CD4-positive, alpha-beta T cell (primary cell): ENCODE measurements around the gene SLC29A1. TPM values are rescaled to one million over a fixed set of nuclear protein-coding genes. Genes with fewer than 3 reads are reported as not detected.

Experiments
- ATAC-seq: fragments of 200-7000 bp; cut with Tn5 transposase; one replicate; pipeline ENCODE4 v1.10.0; 2022; ENCODE audit warnings: mild to moderate bottlenecking; ENCODE audit not compliant: poor library complexity
- CTCF ChIA-PET: fragments of 350-600 bp; sonication (Branson Sonifier 250); formaldehyde crosslinking; loops from one replicate; lab custom pipeline; 2021; ENCODE audit warnings: antibody characterized with exemption, inconsistent platforms; lab: Charles Lee
- POLR2A ChIA-PET: fragments of 350-600 bp; sonication (Branson Sonifier 250); formaldehyde crosslinking; loops from one replicate; lab custom pipeline; 2021; ENCODE audit warnings: antibody characterized with exemption, inconsistent platforms; lab: Charles Lee
- DNase-seq, 14 experiments: peaks; one replicate each; pipeline ENCODE4 v3.0.0-alpha.2; 2013 to 2020; ENCODE audit warnings: mixed read lengths in 2 of 14
- H3K27ac ChIP-seq, 2 donors: one replicate each; pipeline versions ENCODE4 v1.5.1 to v1.7.0; 2013; ENCODE audit warnings: low read length in 2 of 2, low read depth in 1 of 2, mild to moderate bottlenecking in 1 of 2
- H3K27me3 ChIP-seq, 2 experiments: 1 replicate in 1 of 2; 2 replicates in 1 of 2; pipeline versions ENCODE4 v1.6.1 to v1.7.0; 2013; ENCODE audit warnings: low read length in 2 of 2, control low read depth in 1 of 2, mild to moderate bottlenecking in 1 of 2, moderate library complexity in 1 of 2; ENCODE audit not compliant: insufficient read depth in 2 of 2, control insufficient read depth in 1 of 2
- H3K36me3 ChIP-seq: one replicate; pipeline ENCODE4 v1.6.1; 2013; ENCODE audit warnings: low read length, control low read depth; ENCODE audit not compliant: insufficient read depth
- H3K4me1 ChIP-seq: one replicate; pipeline ENCODE4 v1.6.1; 2013; ENCODE audit warnings: low read length, control low read depth; ENCODE audit not compliant: insufficient read depth
- H3K4me3 ChIP-seq: one replicate; pipeline ENCODE4 v1.5.1; 2013; ENCODE audit warnings: mild to moderate bottlenecking, low read length, moderate library complexity
- H3K9me3 ChIP-seq, 2 experiments: 1 replicate in 1 of 2; 2 replicates in 1 of 2; pipeline versions ENCODE4 v1.6.1 to v1.7.0; 2013; ENCODE audit warnings: low read length in 2 of 2, mild to moderate bottlenecking in 2 of 2, control low read depth in 1 of 2, moderate library complexity in 1 of 2; ENCODE audit not compliant: control insufficient read depth in 1 of 2, insufficient read depth in 1 of 2
- H3K27ac Mint-ChIP-seq: one replicate; pipeline ENCODE4 v1.8.0; 2020; ENCODE audit warnings: mixed read lengths
- H3K27me3 Mint-ChIP-seq: one replicate; pipeline ENCODE4 v1.8.0; 2021; ENCODE audit warnings: mixed read lengths
- H3K36me3 Mint-ChIP-seq: one replicate; pipeline ENCODE4 v1.8.0; 2021; ENCODE audit warnings: low read depth, mixed read lengths
- H3K4me1 Mint-ChIP-seq: one replicate; pipeline ENCODE4 v1.8.0; 2021; ENCODE audit warnings: low read depth, mixed read lengths
- H3K4me3 Mint-ChIP-seq: one replicate; pipeline ENCODE4 v1.8.0; 2020; ENCODE audit warnings: mild to moderate bottlenecking, mixed read lengths
- H3K9me3 Mint-ChIP-seq: one replicate; pipeline ENCODE4 v1.8.0; 2020; ENCODE audit warnings: mixed read lengths
- CTCF ChIP-seq: fragments of 200-600 bp; IDR thresholded peaks from one replicate; pipeline ENCODE4 v1.8.0; 2022; ENCODE audit warnings: antibody characterized with exemption, mild to moderate bottlenecking
- intact Hi-C, 2 experiments: fragments of 100-400 bp; cut with DNase I in 1 of 2; cut with micrococcal nuclease in 1 of 2; formaldehyde crosslinking; loops; one replicate each; pipeline versions ENCODE4 v1.15.1 to v1.9.0; 2023 to 2025; cut with DNase I, micrococcal nuclease
- total RNA-seq, 174 experiments: library from RNA in 2 of 174; stranded (reverse) in 2 of 174; gene quantifications; one replicate each; pipeline ENCODE4 v1.2.3 and lab custom pipeline; 2021 to 2026

Gene SLC29A1
- total RNA-seq, 2 experiments from 2014 or later = 0.67 to 1.3 TPM

- H3K4me3 ChIP-seq = no peak overlapping the region
- peak overlapping the region; percentile 90 for H3K4me3 Mint-ChIP-seq
- no peak overlapping the region for H3K27ac Mint-ChIP-seq
- no peak overlapping the region for H3K27ac ChIP-seq
- CTCF ChIA-PET = interaction anchor here (1.1 kb wide), 1 partner anchor 54 kb away, joined by 4 read pairs; the partner anchor contains the start of gene AARS2
- peaks cover 64% of the 10 kb centered on the region for H3K4me1 ChIP-seq
- H3K9me3 Mint-ChIP-seq = no peaks in the 10 kb centered on the region
- peaks cover 59% of the 10 kb centered on the region for H3K36me3 ChIP-seq
- H3K27me3 ChIP-seq = no peaks in the 10 kb centered on the region
- peaks cover 57% of the 10 kb centered on the region for H3K36me3 Mint-ChIP-seq
- ATAC-seq = no peak
- POLR2A ChIA-PET = interaction anchor here (1.0 kb wide), 1 partner anchor 12 kb away, joined by 7 read pairs; the partner anchor contains the start of gene HSP90AB1
- peaks cover 60% of the 10 kb centered on the region for H3K4me1 Mint-ChIP-seq
- no peak for TF ChIP-seq CTCF
- no peaks in the 10 kb centered on the region for H3K9me3 ChIP-seq
- intact Hi-C loops = loop anchor here (5.0 kb wide), 3 partner anchors 37 to 132 kb away; partner anchors contain the start of genes SLC29A1 (in 2 of the 2), MRPL14 (in 1 of the 2) and TMEM63B (in 1 of the 2)
- H3K27me3 Mint-ChIP-seq = no peaks in the 10 kb centered on the region
- no peak for DNase-seq
Measured at GRCh38 chr6:44258921-44259320, 35.5 kb downstream of the SLC29A1 start.

GRCh38 chr6:44260011-44260410 lies 36.6 kb downstream of the SLC29A1 start:
- Histone ChIP-seq H3K4me3 (no peak overlapping the region), H3K36me3 (peaks cover 49% of the 10 kb centered on the region), H3K27me3 (no peaks in the 10 kb centered on the region), H3K9me3 (no peaks in the 10 kb centered on the region), H3K4me1 (peaks cover 67% of the 10 kb centered on the region), H3K27ac (no peak overlapping the region)
- H3K4me3 Mint-ChIP-seq = peak overlapping the region; percentile 42
- peaks cover 64% of the 10 kb centered on the region for H3K4me1 Mint-ChIP-seq
- H3K9me3 Mint-ChIP-seq = no peaks in the 10 kb centered on the region
- no peaks in the 10 kb centered on the region for H3K27me3 Mint-ChIP-seq
- no peak for ATAC-seq
- POLR2A ChIA-PET = no interaction called here
- H3K36me3 Mint-ChIP-seq = peaks cover 53% of the 10 kb centered on the region
- intact Hi-C loops = loop anchor here (5.0 to 10.0 kb wide), 3 partner anchors 165 to 1117 kb away; partner anchors contain the start of genes POLH (in 1 of the 2), SUPT3H (in 1 of the 2) and XPO5 (in 1 of the 2)
- no peak overlapping the region for H3K27ac Mint-ChIP-seq
- CTCF ChIA-PET = no interaction called here
- TF ChIP-seq CTCF = no peak
- no peak for DNase-seq

- Histone ChIP-seq H3K27ac (no peak overlapping the region), H3K36me3 (peaks cover 42% of the 10 kb centered on the region), H3K4me1 (peaks cover 63% of the 10 kb centered on the region), H3K27me3 (no peaks in the 10 kb centered on the region), H3K9me3 (no peaks in the 10 kb centered on the region), H3K4me3 (no peak overlapping the region)
- Mint-ChIP-seq H3K27me3 (no peaks in the 10 kb centered on the region), H3K36me3 (peaks cover 50% of the 10 kb centered on the region), H3K4me3 (peak overlapping the region; percentile 28), H3K9me3 (no peaks in the 10 kb centered on the region), H3K4me1 (peaks cover 63% of the 10 kb centered on the region), H3K27ac (peak overlapping the region; percentile 16)
- ChIA-PET POLR2A (no interaction called here), CTCF (no interaction called here)
- ATAC-seq = no peak
- no peak for TF ChIP-seq CTCF
- DNase-seq = no peak
- intact Hi-C loops = loop anchor here (5.0 to 10.0 kb wide), 3 partner anchors 166 to 1117 kb away; partner anchors contain the start of genes POLH (in 1 of the 2), SUPT3H (in 1 of the 2) and XPO5 (in 1 of the 2)
Measured at GRCh38 chr6:44260451-44261297, 37.3 kb downstream of the SLC29A1 start.
